Measurements from ENCODE around the gene ERH.

ERH gene

DNA sequence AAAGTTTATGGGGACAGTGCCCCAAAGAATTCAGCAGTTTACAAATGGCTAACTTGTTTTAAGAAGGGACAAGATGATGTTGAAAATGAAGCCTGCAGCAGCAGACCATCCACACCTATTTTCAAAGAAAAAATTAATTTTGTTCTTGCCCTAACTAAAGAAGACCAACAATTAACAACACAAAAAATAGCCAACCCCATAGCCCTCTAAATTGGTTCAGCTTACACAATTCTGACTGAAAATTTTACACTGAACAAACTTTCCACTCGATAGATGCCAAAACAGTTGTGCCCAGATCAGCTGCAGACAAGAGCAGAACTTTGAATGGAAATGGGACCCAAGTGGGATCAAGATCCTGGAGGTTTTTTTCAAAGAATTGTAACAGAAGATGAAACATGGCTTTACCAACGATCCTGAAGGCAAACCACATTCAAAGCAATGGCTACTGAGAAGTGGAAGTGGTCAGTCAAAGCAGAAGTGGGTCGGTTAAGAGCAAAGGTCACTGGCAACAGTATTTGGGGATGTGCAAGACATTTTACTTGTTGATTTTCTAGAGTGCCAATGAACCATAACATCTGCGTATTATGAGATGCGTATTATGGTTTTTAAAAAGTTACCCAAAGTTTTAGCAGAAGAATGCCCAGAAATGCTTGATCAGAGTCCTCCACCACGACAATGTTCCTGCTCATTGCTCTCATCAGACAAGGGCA, 30.3 kb upstream of the ERH start:
- no peak for TF ChIP-seq CTCF (IDR thresholded peaks at IDR 0.05)

GRCh38 chr14:69427596-69427995, 29.5 kb upstream of the ERH start:
- no peak for TF ChIP-seq CTCF (IDR thresholded peaks at IDR 0.05)

DNA sequence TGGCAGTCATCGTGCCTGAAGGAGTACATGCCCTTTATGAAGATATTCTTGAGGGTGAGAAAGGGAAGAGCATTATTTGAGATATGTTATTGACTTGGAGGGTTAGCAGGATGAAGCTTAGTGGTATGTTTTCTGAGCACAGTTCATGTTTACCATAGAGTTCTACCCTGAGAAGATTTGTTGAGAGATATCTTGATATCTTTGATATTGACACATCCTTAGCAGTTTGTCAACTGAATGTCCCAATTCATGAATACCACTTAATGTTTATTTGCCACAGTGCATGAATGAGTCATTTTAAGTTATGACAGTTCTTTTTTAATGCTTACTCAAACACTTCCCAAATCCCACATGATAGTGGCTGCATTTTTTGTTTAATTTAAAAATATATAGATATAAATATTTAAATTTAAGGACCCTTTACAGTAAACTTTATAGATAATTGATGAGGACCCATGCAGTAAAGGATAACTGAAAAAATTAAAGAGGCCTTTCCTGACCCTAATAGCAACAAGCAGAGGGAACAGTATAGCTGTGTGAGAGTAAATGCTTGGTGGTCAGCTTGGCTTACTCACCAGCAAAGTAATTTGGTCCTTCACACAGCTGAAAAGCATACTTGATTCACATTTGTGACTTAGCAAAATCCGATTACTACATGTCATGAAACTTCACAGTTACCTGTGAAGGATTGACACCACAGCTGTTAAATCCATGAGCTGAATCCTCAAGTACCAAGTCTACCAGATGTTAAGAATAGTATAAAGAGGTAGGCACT, 26.2 kb upstream of the ERH start:
- no peak for TF ChIP-seq CTCF (IDR thresholded peaks at IDR 0.05)

- TF ChIP-seq CTCF (IDR thresholded peaks at IDR 0.05) = no peak
Observed at GRCh38 chr14:69423279-69423678, 25.2 kb upstream of the ERH start.

- no peak for TF ChIP-seq CTCF (IDR thresholded peaks at IDR 0.05)
Observed at GRCh38 chr14:69413483-69413882, 15.4 kb upstream of the ERH start.

- TF ChIP-seq CTCF (IDR thresholded peaks at IDR 0.05) = no peak
Observed at GRCh38 chr14:69408331-69408960, 10.3 kb upstream of the ERH start.

- TF ChIP-seq CTCF (IDR thresholded peaks at IDR 0.05) = no peak
Observed at GRCh38 chr14:69405762-69406161, 7.7 kb upstream of the ERH start.
